CD8-positive, alpha-beta memory T cell (primary cell): Measurements from ENCODE around the gene KAT6B. TPM values are rescaled to one million over a fixed set of nuclear protein-coding genes. Genes with fewer than 3 reads are reported as not detected.

Source experiments
- CTCF ChIA-PET: fragments of 350-600 bp; sonication (Branson Sonifier 250); formaldehyde crosslinking; loops from one replicate; lab custom pipeline; 2021; ENCODE audit warnings: antibody characterized with exemption; lab: Charles Lee
- POLR2A ChIA-PET: fragments of 350-600 bp; sonication (Branson Sonifier 250); formaldehyde crosslinking; loops from one replicate; lab custom pipeline; 2021; ENCODE audit warnings: antibody characterized with exemption; lab: Charles Lee
- DNase-seq, 5 donors: peaks; one replicate each; pipeline versions ENCODE4 v3.0.0 to v3.0.0-alpha.2; 2020 to 2022; ENCODE audit warnings: mixed read lengths in 1 of 5
- H3K27ac ChIP-seq: one replicate; pipeline ENCODE4 v1.7.0; 2013; ENCODE audit warnings: low read depth, mild to moderate bottlenecking, low read length, moderate library complexity
- H3K27me3 ChIP-seq: 2 replicates; pipeline ENCODE4 v1.7.0; 2013; ENCODE audit warnings: low read length, mild to moderate bottlenecking; ENCODE audit not compliant: insufficient read depth, poor library complexity, severe bottlenecking
- H3K36me3 ChIP-seq: 2 replicates; pipeline ENCODE4 v1.7.0; 2013; ENCODE audit warnings: mild to moderate bottlenecking, low read length, moderate library complexity; ENCODE audit not compliant: insufficient read depth
- H3K4me1 ChIP-seq: 2 replicates; pipeline ENCODE4 v1.7.0; 2013; ENCODE audit warnings: mild to moderate bottlenecking, low read length, moderate library complexity; ENCODE audit not compliant: insufficient read depth
- H3K4me3 ChIP-seq: 2 replicates; pipeline ENCODE4 v1.7.0; 2013; ENCODE audit warnings: mild to moderate bottlenecking, low read length
- H3K9me3 ChIP-seq: 2 replicates; pipeline ENCODE4 v1.7.0; 2013; ENCODE audit warnings: mild to moderate bottlenecking, low read length
- H3K27ac Mint-ChIP-seq, 8 donors: one replicate each; pipeline ENCODE4 v1.8.0; 2020 to 2021; ENCODE audit warnings: mixed read lengths in 8 of 8, mild to moderate bottlenecking in 6 of 8, inconsistent platforms in 3 of 8, moderate library complexity in 3 of 8
- H3K27me3 Mint-ChIP-seq, 2 donors: one replicate each; pipeline ENCODE4 v1.8.0; 2020 to 2021; ENCODE audit warnings: mixed read lengths in 2 of 2, mild to moderate bottlenecking in 1 of 2, moderate library complexity in 1 of 2
- H3K36me3 Mint-ChIP-seq, 3 donors: one replicate each; pipeline ENCODE4 v1.8.0; 2020 to 2021; ENCODE audit warnings: mixed read lengths in 3 of 3, inconsistent platforms in 1 of 3, mild to moderate bottlenecking in 1 of 3
- H3K4me1 Mint-ChIP-seq, 3 donors: one replicate each; pipeline ENCODE4 v1.8.0; 2020 to 2021; ENCODE audit warnings: mixed read lengths in 3 of 3, inconsistent platforms in 1 of 3, mild to moderate bottlenecking in 1 of 3
- H3K4me3 Mint-ChIP-seq, 7 donors: one replicate each; pipeline ENCODE4 v1.8.0; 2020 to 2021; ENCODE audit warnings: mixed read lengths in 7 of 7, mild to moderate bottlenecking in 6 of 7, moderate library complexity in 4 of 7, inconsistent platforms in 2 of 7
- H3K9me3 Mint-ChIP-seq, 5 donors: one replicate each; pipeline ENCODE4 v1.8.0; 2020 to 2022; ENCODE audit warnings: mixed read lengths in 5 of 5, mild to moderate bottlenecking in 3 of 5, moderate library complexity in 2 of 5, inconsistent platforms in 1 of 5
- polyA plus RNA-seq: library from polyadenylated mRNA; unstranded; fragments of 300-500 nt; fragmentation: Illumina TruSeq; gene quantifications from one replicate; pipeline ENCODE4 v1.2.3, GENCODE V29; 2021
- total RNA-seq, 2 experiments: library from RNA; stranded (reverse); gene quantifications; one replicate each; pipeline ENCODE4 v1.2.3, GENCODE V29; 2021

KAT6B gene
- total and polyA plus RNA-seq, 3 experiments from 2014 or later: 21.8 to 32.8 (median 23.6) TPM

DNA sequence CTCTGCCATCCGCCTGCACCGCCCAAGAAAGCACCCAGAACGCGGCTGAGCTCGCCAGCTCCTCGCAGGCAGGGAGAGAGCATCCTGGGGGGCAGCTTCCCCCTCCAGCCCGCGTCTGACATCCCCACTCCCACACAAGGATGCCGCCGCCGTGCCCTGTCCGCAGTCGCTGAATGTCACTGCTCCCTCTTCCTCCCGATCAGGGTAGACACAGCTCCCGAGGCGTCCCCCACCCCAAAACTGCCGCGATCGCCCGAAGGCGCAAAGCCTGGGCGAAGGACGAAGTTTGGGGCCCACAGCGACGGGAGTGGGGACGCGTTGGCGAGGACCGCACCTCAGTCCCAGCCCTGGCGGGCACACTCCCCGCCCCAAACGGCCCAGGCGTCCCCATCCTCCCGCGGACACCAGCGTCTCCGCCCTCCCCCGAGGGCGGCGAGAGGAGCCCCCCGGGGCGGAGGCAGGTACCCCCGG, 1.5 kb upstream of the KAT6B start:
- peaks cover 53 to 59% (median 55%) of the 10 kb centered on the region in 3 donors for H3K4me1 Mint-ChIP-seq
- peaks cover 0 to 9% (median 0%) of the 10 kb centered on the region in 3 donors for H3K36me3 Mint-ChIP-seq
- Histone ChIP-seq H3K9me3 (no peaks in the 10 kb centered on the region), H3K27ac (peak overlapping the region; percentile 33), H3K27me3 (no peaks in the 10 kb centered on the region), H3K4me1 (peaks cover 38% of the 10 kb centered on the region), H3K4me3 (peak overlapping the region; percentile 61), H3K36me3 (no peaks in the 10 kb centered on the region)
- peak overlapping the region; percentile 85 to 96 (median 88) for H3K4me3 Mint-ChIP-seq
- no peaks in the 10 kb centered on the region for H3K9me3 Mint-ChIP-seq
- peak overlapping the region; percentile 70 to 99 (median 90) for H3K27ac Mint-ChIP-seq
- ChIA-PET POLR2A (interaction anchor here (0.5 to 0.6 kb wide), 2 partner anchors 239 to 386 kb away, joined by 4 to 6 read pairs; partner anchors contain the start of gene VDAC2), CTCF (interaction anchor here (0.7 to 1.1 kb wide), 2 partner anchors 86 to 278 kb away, joined by 3 to 4 read pairs; no protein-coding TSS in a partner anchor)
- H3K27me3 Mint-ChIP-seq: no peaks in the 10 kb centered on the region
- peak in 3 of 5 donors; percentile 51 to 71 (median 51) for DNase-seq

DNA sequence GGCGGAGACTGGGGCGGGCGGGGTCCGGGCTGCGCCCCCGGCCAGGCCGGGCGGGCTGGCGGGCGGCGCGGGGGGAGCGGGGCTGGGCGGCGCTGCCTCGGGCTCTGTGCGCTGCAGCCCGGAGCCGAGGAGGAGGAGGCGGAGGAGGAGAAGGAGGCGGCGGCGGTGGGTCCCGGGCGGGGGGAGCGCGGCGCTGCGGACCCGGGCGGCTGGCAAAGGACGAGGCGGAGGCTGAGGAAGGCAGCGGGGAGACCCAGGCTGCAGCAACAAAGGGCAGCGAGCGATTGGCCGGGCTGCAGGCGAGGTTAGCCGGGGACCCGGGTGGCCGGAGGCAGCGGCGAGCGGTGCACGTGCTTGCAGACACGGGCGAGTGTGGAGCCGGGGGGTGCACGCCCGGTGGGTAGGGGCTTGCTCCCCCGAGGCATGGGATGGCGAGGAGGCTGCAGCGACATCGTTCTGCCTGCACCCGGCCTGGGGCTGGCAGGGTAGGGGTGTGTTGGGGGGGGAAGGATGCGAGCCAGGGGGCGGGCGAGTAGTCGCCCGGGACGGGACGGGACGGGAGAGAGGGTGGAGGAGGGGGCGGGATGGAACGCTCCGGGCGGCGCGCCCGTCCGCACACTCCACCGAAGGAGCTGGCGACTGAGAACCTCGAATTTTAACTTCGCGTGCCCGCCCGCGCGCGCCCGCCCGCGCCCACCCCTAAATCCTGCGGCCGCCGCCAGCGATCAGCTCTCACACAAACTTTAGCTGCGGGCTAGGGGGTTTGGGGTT, 844 bp upstream of the KAT6B start:
- Histone ChIP-seq H3K4me3 (peak overlapping the region; percentile 80), H3K4me1 (peaks cover 38% of the 10 kb centered on the region), H3K36me3 (no peaks in the 10 kb centered on the region), H3K27me3 (no peaks in the 10 kb centered on the region), H3K27ac (peak overlapping the region; percentile 56), H3K9me3 (no peaks in the 10 kb centered on the region)
- Mint-ChIP-seq H3K9me3 (no peaks in the 10 kb centered on the region), H3K4me1 (peaks cover 58 to 65% (median 61%) of the 10 kb centered on the region in 3 donors), H3K27me3 (no peaks in the 10 kb centered on the region), H3K36me3 (peaks cover 0 to 12% (median 3%) of the 10 kb centered on the region in 3 donors), H3K4me3 (peak overlapping the region; percentile 87 to 97 (median 94)), H3K27ac (peak overlapping the region; percentile 91 to 100 (median 98))
- ChIA-PET POLR2A (interaction anchor here (0.5 to 1.5 kb wide), 10 partner anchors 16 to 998 kb away, joined by 3 to 10 read pairs (median 4); partner anchors contain the start of genes ADK, AP3M1 and VDAC2), CTCF (interaction anchor here (0.8 to 1.1 kb wide), 2 partner anchors 46 to 86 kb away, joined by 3 to 4 read pairs; no protein-coding TSS in a partner anchor)
- peak in 3 of 5 donors; percentile 53 to 70 (median 59) for DNase-seq

DNA sequence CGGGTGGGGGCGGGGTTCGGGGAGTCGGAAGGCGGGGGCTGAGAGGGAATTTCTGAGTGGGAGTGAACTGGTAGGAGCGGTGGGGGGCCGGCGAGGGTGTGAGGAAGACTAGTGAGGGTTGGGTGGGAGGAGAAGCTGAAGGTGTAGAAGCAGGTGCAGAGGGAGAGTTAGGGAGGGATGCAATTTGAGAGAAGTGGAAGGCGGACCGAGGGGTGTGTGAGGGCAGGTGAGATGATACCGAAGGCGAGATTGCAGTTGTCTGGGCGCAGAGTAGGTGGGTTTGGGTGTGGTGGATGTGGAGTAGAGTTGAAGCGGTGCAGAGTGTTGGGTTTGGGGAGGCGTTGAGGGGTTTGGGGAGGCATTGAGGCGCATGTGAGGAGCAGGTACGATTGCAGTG, 643 bp downstream of the KAT6B start:
- ChIA-PET CTCF (no interaction called here), POLR2A (interaction anchor here (0.6 to 1.5 kb wide), 4 partner anchors 120 to 1023 kb away, joined by 3 to 4 read pairs (median 4); partner anchors contain the start of gene VDAC2)
- no peaks in the 10 kb centered on the region for H3K9me3 Mint-ChIP-seq
- H3K4me1 Mint-ChIP-seq: peaks cover 64 to 72% (median 67%) of the 10 kb centered on the region in 3 donors
- peak overlapping the region; percentile 72 to 97 (median 92) for H3K27ac Mint-ChIP-seq
- H3K27me3 Mint-ChIP-seq: no peaks in the 10 kb centered on the region
- peak overlapping the region; percentile 60 for H3K27ac ChIP-seq
- no peak for DNase-seq
- no peaks in the 10 kb centered on the region for H3K36me3 ChIP-seq
- H3K9me3 ChIP-seq: no peaks in the 10 kb centered on the region
- H3K27me3 ChIP-seq: no peaks in the 10 kb centered on the region
- peaks cover 0 to 17% (median 3%) of the 10 kb centered on the region in 3 donors for H3K36me3 Mint-ChIP-seq
- peak overlapping the region; percentile 68 for H3K4me3 ChIP-seq
- H3K4me3 Mint-ChIP-seq: peak overlapping the region; percentile 87 to 97 (median 92)
- peaks cover 46% of the 10 kb centered on the region for H3K4me1 ChIP-seq

DNA sequence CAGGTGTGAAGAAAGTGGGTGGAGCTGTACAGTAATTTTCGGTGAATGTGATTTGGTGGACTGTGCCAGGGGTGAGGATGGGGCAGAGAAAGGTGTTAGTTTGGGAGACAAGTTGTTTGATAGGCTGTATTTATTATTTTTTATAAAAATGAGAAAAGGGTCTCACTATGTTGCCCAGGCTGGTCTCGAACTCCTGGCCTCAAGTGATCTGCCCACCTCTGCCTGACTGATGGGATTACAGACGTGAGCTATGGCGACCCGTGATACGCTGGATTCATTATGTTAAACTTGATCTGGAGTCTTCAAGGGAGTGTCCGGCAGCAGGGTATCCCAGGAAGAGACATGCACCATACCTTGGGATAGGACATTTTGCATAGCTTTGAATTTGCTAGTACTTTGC, 1.3 kb downstream of the KAT6B start:
- H3K27ac Mint-ChIP-seq: peak overlapping the region in 7 of 8 donors; percentile 7 to 92 (median 91)
- peak overlapping the region; percentile 87 to 97 (median 92) for H3K4me3 Mint-ChIP-seq
- peaks cover 44% of the 10 kb centered on the region for H3K4me1 ChIP-seq
- DNase-seq: no peak
- H3K36me3 Mint-ChIP-seq: peaks cover 0 to 17% (median 3%) of the 10 kb centered on the region in 3 donors
- H3K27me3 ChIP-seq: no peaks in the 10 kb centered on the region
- no peaks in the 10 kb centered on the region for H3K9me3 ChIP-seq
- H3K36me3 ChIP-seq: no peaks in the 10 kb centered on the region
- no peak overlapping the region for H3K27ac ChIP-seq
- peak overlapping the region; percentile 68 for H3K4me3 ChIP-seq
- CTCF ChIA-PET: no interaction called here
- no peaks in the 10 kb centered on the region for H3K9me3 Mint-ChIP-seq
- POLR2A ChIA-PET: no interaction called here
- no peaks in the 10 kb centered on the region for H3K27me3 Mint-ChIP-seq
- H3K4me1 Mint-ChIP-seq: peaks cover 58 to 66% (median 61%) of the 10 kb centered on the region in 3 donors

DNA sequence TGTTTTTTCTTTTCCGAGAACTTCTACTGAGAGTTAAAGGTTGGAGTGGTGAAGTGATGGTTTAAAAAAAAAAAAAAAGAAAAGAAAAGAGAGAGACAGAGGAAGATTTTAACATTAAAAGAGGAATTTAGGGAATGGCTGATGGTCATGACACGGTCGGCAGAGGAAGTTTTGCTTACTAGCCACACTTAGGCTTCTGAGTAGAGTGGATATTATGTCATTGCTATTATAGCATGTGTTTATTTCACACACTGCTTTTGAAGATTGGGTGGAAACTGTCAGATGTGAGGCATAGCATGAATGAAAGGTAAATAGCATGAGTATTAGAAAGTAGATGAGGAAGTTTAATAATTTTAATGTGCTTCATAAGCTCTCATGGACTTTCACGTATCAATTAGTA, 2.5 kb downstream of the KAT6B start:
- Mint-ChIP-seq H3K36me3 (peaks cover 0 to 20% (median 3%) of the 10 kb centered on the region in 3 donors), H3K4me1 (peaks cover 53 to 62% (median 57%) of the 10 kb centered on the region in 3 donors), H3K27me3 (no peaks in the 10 kb centered on the region), H3K4me3 (peak overlapping the region in 4 of 7 donors; percentile 6 to 26 (median 12)), H3K27ac (peak overlapping the region in 3 of 8 donors; percentile 4 to 91 (median 66)), H3K9me3 (no peaks in the 10 kb centered on the region)
- Histone ChIP-seq H3K36me3 (no peaks in the 10 kb centered on the region), H3K27me3 (no peaks in the 10 kb centered on the region), H3K27ac (no peak overlapping the region), H3K4me1 (peaks cover 32% of the 10 kb centered on the region), H3K4me3 (no peak overlapping the region), H3K9me3 (no peaks in the 10 kb centered on the region)
- CTCF ChIA-PET: no interaction called here
- POLR2A ChIA-PET: no interaction called here
- no peak for DNase-seq

- Mint-ChIP-seq H3K4me1 (peaks cover 53 to 74% (median 74%) of the 10 kb centered on the region in 3 donors), H3K9me3 (no peaks in the 10 kb centered on the region), H3K27me3 (no peaks in the 10 kb centered on the region), H3K36me3 (peaks cover 3 to 30% (median 11%) of the 10 kb centered on the region in 3 donors), H3K27ac (peak overlapping the region in 2 of 8 donors; percentile 23 to 76), H3K4me3 (peak overlapping the region in 1 of 7 donors; percentile 60)
- peaks cover 29% of the 10 kb centered on the region for H3K4me1 ChIP-seq
- no peaks in the 10 kb centered on the region for H3K36me3 ChIP-seq
- POLR2A ChIA-PET: interaction anchor here (0.5 kb wide), 1 partner anchor 188 kb away, joined by 3 read pairs; no protein-coding TSS in a partner anchor
- H3K4me3 ChIP-seq: no peak overlapping the region
- H3K9me3 ChIP-seq: no peaks in the 10 kb centered on the region
- H3K27me3 ChIP-seq: no peaks in the 10 kb centered on the region
- H3K27ac ChIP-seq: no peak overlapping the region
- no peak for DNase-seq
- CTCF ChIA-PET: no interaction called here
These were observed 5.2 kb downstream of the KAT6B start for GRCh38 chr10:74831518-74832120.

DNA sequence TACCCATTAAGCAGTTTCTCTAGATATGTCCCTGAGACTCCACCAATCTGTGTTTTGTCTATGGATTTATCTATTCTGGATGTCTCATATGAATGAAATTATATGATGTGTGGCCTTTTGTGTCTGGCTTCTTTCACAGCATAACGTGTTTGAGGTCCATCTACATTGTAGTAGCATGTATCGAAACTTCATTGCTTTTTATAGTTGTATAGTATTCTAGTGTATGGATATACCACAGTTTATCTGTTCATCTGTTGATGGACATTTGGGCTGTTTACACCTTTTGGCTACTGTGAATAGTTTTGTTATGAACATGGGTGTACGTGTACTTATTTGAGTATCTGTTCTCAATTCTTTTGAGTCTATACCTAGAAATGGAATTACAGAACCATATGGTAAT, 9.6 kb downstream of the KAT6B start:
- H3K36me3 Mint-ChIP-seq: peaks cover 7 to 43% (median 21%) of the 10 kb centered on the region in 3 donors
- Histone ChIP-seq H3K36me3 (no peaks in the 10 kb centered on the region), H3K27ac (no peak overlapping the region), H3K4me3 (no peak overlapping the region), H3K27me3 (no peaks in the 10 kb centered on the region), H3K4me1 (peaks cover 14% of the 10 kb centered on the region), H3K9me3 (no peaks in the 10 kb centered on the region)
- no peak overlapping the region for H3K27ac Mint-ChIP-seq
- no peaks in the 10 kb centered on the region for H3K27me3 Mint-ChIP-seq
- DNase-seq: no peak
- ChIA-PET CTCF (no interaction called here), POLR2A (no interaction called here)
- H3K9me3 Mint-ChIP-seq: no peaks in the 10 kb centered on the region
- H3K4me1 Mint-ChIP-seq: peaks cover 42 to 72% (median 72%) of the 10 kb centered on the region in 3 donors
- H3K4me3 Mint-ChIP-seq: no peak overlapping the region
